HG02588 (cell line): ENCODE results near the gene PALD1.

Experiments used
- ATAC-seq: cut with Tn5 transposase; IDR thresholded peaks from one replicate; pipeline ENCODE4 v1.9.1; 2021; ENCODE audit warnings: mild to moderate bottlenecking, moderate library complexity; ENCODE audit not compliant: unreplicated experiment

PALD1 gene

GRCh38 chr10:70587045-70587658, 108.6 kb downstream of the PALD1 start:
- no peak for ATAC-seq

- no peak for ATAC-seq
Measured at GRCh38 chr10:70588255-70588654, 109.7 kb downstream of the PALD1 start.

- no peak for ATAC-seq
Measured at GRCh38 chr10:70588859-70589570, 110.4 kb downstream of the PALD1 start.

GRCh38 chr10:70589762-70590654, 111.4 kb downstream of the PALD1 start:
- ATAC-seq: no peak

GRCh38 chr10:70590655-70591416, 112.3 kb downstream of the PALD1 start:
- no peak for ATAC-seq

- ATAC-seq: no peak
Measured at GRCh38 chr10:70592186-70592735, 113.7 kb downstream of the PALD1 start.

GRCh38 chr10:70592746-70593512, 114.4 kb downstream of the PALD1 start:
- ATAC-seq: no peak

- ATAC-seq: no peak
Measured at GRCh38 chr10:70593513-70593890, 114.9 kb downstream of the PALD1 start.

GRCh38 chr10:70594161-70594560, 115.6 kb downstream of the PALD1 start:
- ATAC-seq: no peak

GRCh38 chr10:70595566-70596016, 117.0 kb downstream of the PALD1 start:
- ATAC-seq: no peak

GRCh38 chr10:70596110-70596798, 117.7 kb downstream of the PALD1 start:
- no peak for ATAC-seq

GRCh38 chr10:70596860-70597809, 118.6 kb downstream of the PALD1 start:
- no peak for ATAC-seq

- no peak for ATAC-seq
Measured at GRCh38 chr10:70597856-70598815, 119.6 kb downstream of the PALD1 start.

GRCh38 chr10:70598857-70599295, 120.3 kb downstream of the PALD1 start:
- no peak for ATAC-seq

- no peak for ATAC-seq
Measured at GRCh38 chr10:70599319-70599718, 120.8 kb downstream of the PALD1 start.

GRCh38 chr10:70599791-70600190, 121.2 kb downstream of the PALD1 start:
- ATAC-seq: no peak
